PFSK-1 (cell line): ENCODE data around the gene DIP2B.

Source experiments
- FOXP2 ChIP-seq: optimal IDR thresholded peaks from 2 replicates; pipeline ENCODE3; 2011; ENCODE audit warnings: borderline replicate concordance, control low read depth, inconsistent platforms; ENCODE audit not compliant: insufficient read depth; ENCODE audit errors: extremely low read length, extremely low read depth
- POLR2AphosphoS5 ChIP-seq: IDR thresholded peaks from 2 replicates; pipeline ENCODE4 v1.6.1; 2012; ENCODE audit warnings: low read depth, mild to moderate bottlenecking, control low read depth, low read length, moderate library complexity
- REST ChIP-seq, 2 experiments: IDR thresholded peaks; 2 replicates each; pipeline versions ENCODE4 v1.6.1 to v1.8.0; 2011 to 2012; ENCODE audit warnings: low read depth in 2 of 2, low read length in 2 of 2, control low read depth in 1 of 2, inconsistent platforms in 1 of 2, mild to moderate bottlenecking in 1 of 2, moderate library complexity in 1 of 2; ENCODE audit not compliant: insufficient read depth in 1 of 2
- SIN3A ChIP-seq: IDR thresholded peaks from 2 replicates; pipeline ENCODE4 v1.6.1; 2012; ENCODE audit warnings: mild to moderate bottlenecking, low read length, moderate library complexity, borderline replicate concordance; ENCODE audit not compliant: insufficient read depth
- TAF1 ChIP-seq: IDR thresholded peaks from 2 replicates; pipeline ENCODE4 v1.6.1; 2012; ENCODE audit warnings: low read length, control low read depth, borderline replicate concordance; ENCODE audit not compliant: insufficient read depth

DIP2B gene

GRCh38 chr12:50787618-50788017, 282.8 kb downstream of the DIP2B start:
- no peak for TF ChIP-seq POLR2AphosphoS5
- TF ChIP-seq FOXP2 = no peak
- TF ChIP-seq TAF1 = no peak
- TF ChIP-seq SIN3A = no peak
- no peak for TF ChIP-seq REST (IDR thresholded peaks at IDR 0.05; ENCODE audit: insufficient read depth in 1 of 2, low read depth in 2 of 2, low read length in 2 of 2)

DNA sequence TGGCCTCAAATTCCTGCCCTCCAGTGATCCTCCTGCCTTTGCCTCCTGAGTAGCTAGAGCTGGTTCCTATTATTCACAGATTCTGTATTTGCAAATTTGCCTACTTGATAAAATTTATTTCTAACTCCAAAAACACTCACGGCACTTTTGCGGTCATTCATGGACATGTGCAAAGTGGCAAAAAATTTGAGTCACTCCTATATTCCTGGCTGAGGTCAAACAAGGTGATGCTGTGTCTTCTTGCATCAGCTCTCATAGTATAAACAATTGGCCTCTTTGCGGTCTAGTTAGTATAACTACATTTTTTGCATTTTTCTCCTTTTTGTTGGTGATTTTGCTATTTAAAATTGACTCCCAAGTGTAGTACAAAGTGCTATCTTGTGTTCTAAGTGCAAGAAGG, 283.8 kb downstream of the DIP2B start:
- TF ChIP-seq REST (IDR thresholded peaks at IDR 0.05; ENCODE audit: insufficient read depth in 1 of 2, low read depth in 2 of 2, low read length in 2 of 2) (no peak), SIN3A (no peak), POLR2AphosphoS5 (no peak), FOXP2 (no peak), TAF1 (no peak)

- TF ChIP-seq POLR2AphosphoS5 (no peak), REST (IDR thresholded peaks at IDR 0.05; ENCODE audit: insufficient read depth in 1 of 2, low read depth in 2 of 2, low read length in 2 of 2) (no peak), FOXP2 (no peak), TAF1 (no peak), SIN3A (no peak)
These were observed 285.3 kb downstream of the DIP2B start for GRCh38 chr12:50790081-50790480.
